ENCODE measurements around the gene NLRP6. TPM values are rescaled to one million over a fixed set of nuclear protein-coding genes. Genes with fewer than 3 reads are reported as not detected.
"Not testable (repeated sequence)": the region's sequence is repeated elsewhere in the genome, so short reads cannot be mapped to it uniquely, and the experiment has no call there.

NLRP6 gene
- total RNA-seq, 1 experiment from 2014 or later = not detected

DNA sequence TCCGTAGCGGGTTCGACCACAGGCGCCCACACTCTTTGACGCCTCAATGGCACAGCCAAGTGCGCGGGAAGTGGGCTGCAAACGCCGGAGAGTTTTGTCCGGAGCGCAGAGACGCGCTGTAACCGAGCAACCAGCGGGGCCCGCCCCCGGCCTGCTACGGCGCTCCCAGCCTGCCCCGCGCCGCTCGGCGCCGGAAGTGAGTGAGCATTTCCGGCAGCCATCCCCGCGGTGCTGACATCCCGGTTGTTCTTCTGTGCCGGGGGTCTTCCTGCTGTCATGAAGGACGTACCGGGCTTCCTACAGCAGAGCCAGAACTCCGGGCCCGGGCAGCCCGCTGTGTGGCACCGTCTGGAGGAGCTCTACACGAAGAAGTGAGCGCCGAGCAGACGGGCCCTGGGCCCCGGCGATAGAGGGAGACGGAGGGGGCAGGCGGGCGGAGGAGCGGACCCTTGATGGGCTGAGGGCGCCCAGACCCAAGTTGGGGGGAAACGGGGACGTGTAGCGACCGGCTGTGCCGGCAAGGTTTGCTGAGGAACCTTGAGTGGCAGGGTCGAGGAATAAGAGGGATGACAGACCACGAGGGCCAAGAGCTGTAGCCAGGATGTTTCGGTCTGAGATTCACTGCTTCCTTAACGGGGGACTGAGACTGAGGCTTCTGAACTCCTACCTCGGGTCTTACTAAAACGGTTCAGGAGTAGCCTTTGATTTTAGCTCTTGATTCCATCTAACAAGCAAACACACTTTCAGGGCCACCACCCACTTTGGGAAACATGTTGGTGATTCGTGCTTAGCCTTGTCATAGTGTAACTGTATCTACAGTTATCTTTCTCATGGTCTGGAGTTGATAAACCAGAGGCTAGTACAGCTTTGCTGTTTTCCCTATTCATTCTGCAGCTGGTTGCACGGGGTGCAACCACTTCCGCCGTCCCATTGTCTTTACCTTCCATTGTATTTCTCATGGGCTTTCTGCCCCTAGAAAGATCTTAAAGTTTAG is 41.1 kb upstream of the NLRP6 start, which contains the start of gene PSMD13:
PSMD13 (plus strand) TSS at position 203 of the 994 bp plus-strand sequence; CDS start at position 277, 74 bp downstream.
- DNase-seq (ENCODE audit: unreplicated experiment) = peak; percentile 76
- Mint-ChIP-seq H3K4me1 (ENCODE audit: insufficient read depth, unreplicated experiment) (peaks cover 24% of the 10 kb centered on the region), H3K27me3 (ENCODE audit: insufficient read depth, unreplicated experiment) (no peaks in the 10 kb centered on the region), H3K4me3 (ENCODE audit: unreplicated experiment) (peak within 1 kb of the TSS; percentile 79), H3K27ac (ENCODE audit: low read depth, unreplicated experiment) (peak within 1 kb of the TSS; percentile 96), H3K9me3 (ENCODE audit: unreplicated experiment) (no peaks in the 10 kb centered on the region), H3K36me3 (ENCODE audit: insufficient read depth, unreplicated experiment) (peaks cover 58% of the 10 kb centered on the region)
- TF ChIP-seq, protein P1, sequence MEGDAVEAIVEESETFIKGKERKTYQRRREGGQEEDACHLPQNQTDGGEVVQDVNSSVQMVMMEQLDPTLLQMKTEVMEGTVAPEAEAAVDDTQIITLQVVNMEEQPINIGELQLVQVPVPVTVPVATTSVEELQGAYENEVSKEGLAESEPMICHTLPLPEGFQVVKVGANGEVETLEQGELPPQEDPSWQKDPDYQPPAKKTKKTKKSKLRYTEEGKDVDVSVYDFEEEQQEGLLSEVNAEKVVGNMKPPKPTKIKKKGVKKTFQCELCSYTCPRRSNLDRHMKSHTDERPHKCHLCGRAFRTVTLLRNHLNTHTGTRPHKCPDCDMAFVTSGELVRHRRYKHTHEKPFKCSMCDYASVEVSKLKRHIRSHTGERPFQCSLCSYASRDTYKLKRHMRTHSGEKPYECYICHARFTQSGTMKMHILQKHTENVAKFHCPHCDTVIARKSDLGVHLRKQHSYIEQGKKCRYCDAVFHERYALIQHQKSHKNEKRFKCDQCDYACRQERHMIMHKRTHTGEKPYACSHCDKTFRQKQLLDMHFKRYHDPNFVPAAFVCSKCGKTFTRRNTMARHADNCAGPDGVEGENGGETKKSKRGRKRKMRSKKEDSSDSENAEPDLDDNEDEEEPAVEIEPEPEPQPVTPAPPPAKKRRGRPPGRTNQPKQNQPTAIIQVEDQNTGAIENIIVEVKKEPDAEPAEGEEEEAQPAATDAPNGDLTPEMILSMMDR (IDR thresholded peaks at IDR 0.05; ENCODE audit: unreplicated experiment) = no peak
- BruUV-seq (replicated peaks) = TSS peak; percentile 50
- POLR2A ChIA-PET = interaction anchor here (0.6 to 6.5 kb wide), 32 partner anchors 9 to 327 kb away, joined by 3 to 136 read pairs (median 4); partner anchors contain the start of genes BET1L, IFITM2, PKP3 and RIC8A
- intact Hi-C loops (cut with micrococcal nuclease) = loop anchor here (2.0 kb wide), 1 partner anchor 28 kb away; no protein-coding TSS in a partner anchor
- CTCF ChIA-PET = interaction anchor here (0.6 to 4.1 kb wide), 6 partner anchors 13 to 287 kb away, joined by 3 to 28 read pairs (median 4); partner anchors contain the start of genes BET1L and RIC8A

GRCh38 chr11:238346-238745 is 39.9 kb upstream of the NLRP6 start:
- H3K4me3 Mint-ChIP-seq (ENCODE audit: unreplicated experiment) = peak overlapping the region; percentile 79
- H3K36me3 Mint-ChIP-seq (ENCODE audit: insufficient read depth, unreplicated experiment) = peaks cover 59% of the 10 kb centered on the region
- CTCF ChIA-PET = interaction anchor here (1.3 to 4.1 kb wide), 3 partner anchors 12 to 126 kb away, joined by 4 to 28 read pairs (median 5); no protein-coding TSS in a partner anchor
- H3K9me3 Mint-ChIP-seq (ENCODE audit: unreplicated experiment); intact Hi-C loops (cut with micrococcal nuclease); H3K27me3 Mint-ChIP-seq (ENCODE audit: insufficient read depth, unreplicated experiment); BruUV-seq (replicated peaks); H3K27ac Mint-ChIP-seq (ENCODE audit: low read depth, unreplicated experiment); DNase-seq (ENCODE audit: unreplicated experiment): not testable (repeated sequence)
- POLR2A ChIA-PET = interaction anchor here (0.8 to 6.5 kb wide), 11 partner anchors 8 to 296 kb away, joined by 3 to 136 read pairs (median 9); partner anchors contain the start of genes BET1L, PKP3 and RIC8A
- peaks cover 18% of the 10 kb centered on the region for H3K4me1 Mint-ChIP-seq (ENCODE audit: insufficient read depth, unreplicated experiment)

DNA sequence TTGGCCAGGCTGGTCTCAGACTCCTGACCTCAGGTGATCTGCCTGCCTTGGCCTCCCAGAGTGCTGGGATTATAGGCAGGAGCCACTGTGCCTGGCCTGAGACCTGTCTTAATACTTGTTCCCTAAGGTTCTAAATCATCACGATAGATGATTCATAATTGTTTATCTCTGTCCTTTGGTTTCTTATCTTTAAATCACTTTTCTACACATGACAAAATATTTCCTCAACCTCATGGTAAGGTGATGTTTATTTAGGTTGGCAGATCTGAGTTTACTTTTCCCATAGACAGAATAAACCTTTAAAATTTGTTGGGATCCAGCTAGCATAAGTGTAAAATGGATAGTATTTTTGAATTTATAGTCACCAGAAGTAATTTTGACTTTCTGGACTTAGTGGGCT is 37.9 kb upstream of the NLRP6 start:
- TF ChIP-seq, protein P1 (IDR thresholded peaks at IDR 0.05; ENCODE audit: unreplicated experiment) = no peak
- H3K4me1 Mint-ChIP-seq (ENCODE audit: insufficient read depth, unreplicated experiment) = peaks cover 8% of the 10 kb centered on the region
- H3K4me3 Mint-ChIP-seq (ENCODE audit: unreplicated experiment) = no peak overlapping the region
- H3K36me3 Mint-ChIP-seq (ENCODE audit: insufficient read depth, unreplicated experiment) = peaks cover 72% of the 10 kb centered on the region
- no TSS peak for BruUV-seq (replicated peaks)
- no peak overlapping the region for H3K27ac Mint-ChIP-seq (ENCODE audit: low read depth, unreplicated experiment)
- no peaks in the 10 kb centered on the region for H3K27me3 Mint-ChIP-seq (ENCODE audit: insufficient read depth, unreplicated experiment)
- no peak for DNase-seq (ENCODE audit: unreplicated experiment)
- no peaks in the 10 kb centered on the region for H3K9me3 Mint-ChIP-seq (ENCODE audit: unreplicated experiment)
- CTCF ChIA-PET = no interaction called here
- intact Hi-C loops (cut with micrococcal nuclease) = no loop called here
- POLR2A ChIA-PET = interaction anchor here (0.9 kb wide), 1 partner anchor 69 kb away, joined by 3 read pairs; no protein-coding TSS in a partner anchor

DNA sequence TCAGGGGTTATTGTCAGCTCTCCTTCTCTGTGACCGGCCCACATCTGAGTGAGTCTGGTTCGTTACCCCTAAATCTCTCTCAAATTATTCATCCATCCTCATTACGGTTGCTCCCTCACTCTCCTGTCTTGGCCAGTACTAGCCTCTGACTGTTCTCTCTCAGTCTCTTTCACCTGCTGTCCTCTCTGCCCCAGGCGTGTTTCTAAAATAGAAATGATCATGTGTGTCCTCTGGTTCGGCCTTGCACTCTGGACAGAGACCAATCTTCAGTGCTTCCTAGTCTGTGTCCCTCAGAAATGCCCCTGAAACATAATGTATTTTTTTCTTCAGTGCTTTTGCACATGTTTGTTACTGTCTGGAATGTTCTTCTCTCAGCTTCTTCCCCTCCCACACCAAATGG is 36.6 kb upstream of the NLRP6 start:
- POLR2A ChIA-PET = interaction anchor here (1.7 kb wide), 1 partner anchor 34 kb away, joined by 9 read pairs; the partner anchor contains the start of genes BET1L and RIC8A
- peak overlapping the region; percentile 24 for H3K27ac Mint-ChIP-seq (ENCODE audit: low read depth, unreplicated experiment)

More for the DNA sequence above, 36.6 kb upstream of the NLRP6 start:
- no peaks in the 10 kb centered on the region for H3K27me3 Mint-ChIP-seq (ENCODE audit: insufficient read depth, unreplicated experiment)
- peaks cover 6% of the 10 kb centered on the region for H3K4me1 Mint-ChIP-seq (ENCODE audit: insufficient read depth, unreplicated experiment)
- no TSS peak for BruUV-seq (replicated peaks)
- intact Hi-C loops (cut with micrococcal nuclease) = no loop called here
- H3K4me3 Mint-ChIP-seq (ENCODE audit: unreplicated experiment) = no peak overlapping the region
- no peaks in the 10 kb centered on the region for H3K9me3 Mint-ChIP-seq (ENCODE audit: unreplicated experiment)
- CTCF ChIA-PET = interaction anchor here (0.7 to 1.0 kb wide), 2 partner anchors 9 to 1025 kb away, joined by 3 to 10 read pairs; no protein-coding TSS in a partner anchor
- H3K36me3 Mint-ChIP-seq (ENCODE audit: insufficient read depth, unreplicated experiment) = peaks cover 83% of the 10 kb centered on the region
- TF ChIP-seq, protein P1 (IDR thresholded peaks at IDR 0.05; ENCODE audit: unreplicated experiment) = no peak
- no peak for DNase-seq (ENCODE audit: unreplicated experiment)
